HT-29 (cell line): ENCODE measurements around the gene ZNF142. TPM values are rescaled to one million over a fixed set of nuclear protein-coding genes. Genes with fewer than 3 reads are reported as not detected.

Source experiments
- small RNA-seq: library from RNA; depleted of rRNA; stranded (forward); fragments of <200 nt; gene quantifications from one replicate; pipeline ENCODE3, GENCODE V24; 2014
- total RNA-seq: library from RNA; depleted of rRNA; stranded (reverse); fragments of >200 nt; shearing (Covaris generic); gene quantifications from 2 replicates; pipeline ENCODE4 v1.2.3, GENCODE V29; 2014; rRNA removed

The ZNF142 gene
- total RNA-seq, 1 experiment from 2014 or later = 24.3 TPM

Small RNA genes lying within 50 kb of the gene (small RNA-seq; reads per million reads assigned to genes)
- not detected for gene RNU6-136P

Other genes with a start within 250 kb of the ZNF142 start
- gene VIL1, start 240.5 kb downstream of the ZNF142 start, total RNA-seq = 230 and 247 TPM in 2 replicates
- gene USP37, start 91.3 kb downstream of the ZNF142 start, total RNA-seq = 3.9 and 4.1 TPM in 2 replicates
- gene CNOT9, start 90.8 kb downstream of the ZNF142 start, total RNA-seq = 60.1 and 64.3 TPM in 2 replicates
- gene PLCD4, start 51.7 kb downstream of the ZNF142 start, total RNA-seq = not detected in 2 replicates
- gene BCS1L, start 60 bp upstream of the ZNF142 start, total RNA-seq = 54.2 and 60.4 TPM in 2 replicates
- gene RNF25, start 12.4 kb upstream of the ZNF142 start, total RNA-seq = 44.6 and 55.8 TPM in 2 replicates
- gene STK36, start 12.5 kb upstream of the ZNF142 start, total RNA-seq = 17.9 and 22.4 TPM in 2 replicates
- gene TTLL4, start 51.2 kb upstream of the ZNF142 start, total RNA-seq = 22.8 and 33.3 TPM in 2 replicates
- 1.4 and 2.4 TPM in 2 replicates for gene CYP27A1, start 122.5 kb upstream of the ZNF142 start, total RNA-seq
- gene PRKAG3, start 172.2 kb upstream of the ZNF142 start, total RNA-seq = not detected in 2 replicates
- gene WNT6, start 200.2 kb upstream of the ZNF142 start, total RNA-seq = not detected in 2 replicates
- gene WNT10A, start 221.2 kb upstream of the ZNF142 start, total RNA-seq = 14.9 and 18.7 TPM in 2 replicates